GM12878 (cell line): ENCODE data around the gene TYRO3. TPM values are rescaled to one million over a fixed set of nuclear protein-coding genes. Genes with fewer than 3 reads are reported as not detected.
A peak's percentile ranks its signal among the peaks of the same experiment; 100 is the strongest.

ENCODE experiments used
- ATAC-seq: fragments of 200-7000 bp; cut with Tn5 transposase; 3 replicates; pipeline ENCODE4 v1.9.1; 2020; ENCODE audit warnings: mild to moderate bottlenecking, moderate library complexity
- BruUV-seq: library from RNA; stranded (reverse); fragments of 400-500 nt; replicated peaks from 2 replicates; lab custom pipeline; 2021; lab: Mats Ljungman, UMichigan
- CTCF ChIA-PET: fragments of 300-600 bp; sonication (Branson Sonifier 250); formaldehyde crosslinking; extraction: SDS; loops from one replicate; lab custom pipeline; 2021; ENCODE audit warnings: inconsistent platforms; lab: Yijun Ruan, JAX
- POLR2A ChIA-PET: fragments of 350-600 bp; formaldehyde crosslinking; extraction: SDS; loops from one replicate; lab custom pipeline; 2021; ENCODE audit warnings: inconsistent platforms; lab: Charles Lee
- RAD21 ChIA-PET: fragments of 300-600 bp; sonication (Branson Sonifier 250); formaldehyde crosslinking; loops from one replicate; lab custom pipeline; 2023; ENCODE audit warnings: antibody characterized with exemption; ENCODE audit not compliant: unreplicated experiment; lab: Charles Lee
- SMC1A ChIA-PET: fragments of 300-600 bp; sonication (Branson Sonifier 250); formaldehyde crosslinking; loops from one replicate; lab custom pipeline; 2023; ENCODE audit not compliant: unreplicated experiment, uncharacterized antibody; lab: Charles Lee
- DNase-seq: peaks from one replicate; pipeline ENCODE4 v3.0.0-alpha.2; 2011; ENCODE audit warnings: low read depth, low spot score
- FAIRE-seq: peaks from 3 replicates; lab custom pipeline; 2011; peaks lifted over from hg19 to GRCh38; lab: Jason Lieb, UNC
- H2AFZ ChIP-seq: 2 replicates; pipeline ENCODE4 v1.6.0; 2011; ENCODE audit warnings: low read depth, low read length, control low read depth; ENCODE audit not compliant: control insufficient read depth
- H3K27ac ChIP-seq: 2 replicates; pipeline ENCODE4 v1.5.1; 2011; ENCODE audit warnings: control low read depth; ENCODE audit not compliant: control insufficient read depth, insufficient read depth
- H3K27me3 ChIP-seq, 2 experiments: replicated peaks in 1 of 2; 2 replicates each; pipeline versions ENCODE4 v1.6.0 to v1.6.1; 2011; ENCODE audit warnings: low read length in 1 of 2; ENCODE audit not compliant: control insufficient read depth in 2 of 2, insufficient read depth in 2 of 2
- H3K36me3 ChIP-seq, 2 experiments: 2 replicates each; pipeline ENCODE4 v1.5.1; 2011; ENCODE audit warnings: low read length in 1 of 2; ENCODE audit not compliant: control insufficient read depth in 2 of 2, insufficient read depth in 2 of 2
- H3K4me1 ChIP-seq: 2 replicates; pipeline ENCODE4 v1.6.1; 2011; ENCODE audit warnings: mild to moderate bottlenecking, low read length, moderate library complexity, mixed read lengths; ENCODE audit not compliant: control insufficient read depth, insufficient read depth
- H3K4me2 ChIP-seq: 2 replicates; pipeline ENCODE4 v1.6.0; 2011; ENCODE audit warnings: control low read depth; ENCODE audit not compliant: control insufficient read depth, insufficient read depth
- H3K4me3 ChIP-seq: fragments of 200-600 bp; sonication (generic); 2 replicates; pipeline ENCODE4 v1.5.1; 2016
- H3K79me2 ChIP-seq: 2 replicates; pipeline ENCODE4 v1.6.0; 2011; ENCODE audit warnings: low read length; ENCODE audit not compliant: control insufficient read depth, insufficient read depth
- H3K9ac ChIP-seq: 2 replicates; pipeline ENCODE4 v1.8.0; 2011; ENCODE audit warnings: low read length, control low read depth, mixed read lengths; ENCODE audit not compliant: control insufficient read depth, insufficient read depth
- H3K9me3 ChIP-seq: replicated peaks from 3 replicates; pipeline ENCODE4 v1.5.1; 2011; ENCODE audit warnings: mild to moderate bottlenecking, low read length; ENCODE audit not compliant: control insufficient read depth, insufficient read depth
- H4K20me1 ChIP-seq: 2 replicates; pipeline ENCODE4 v1.6.0; 2011; ENCODE audit not compliant: control insufficient read depth, insufficient read depth
- BHLHE40 ChIP-seq, 2 experiments: fragments of 450-650 bp in 1 of 2; IDR thresholded peaks; 2 replicates each; pipeline ENCODE4 v1.6.1; 2011 to 2017; ENCODE audit warnings: low read depth in 2 of 2, borderline replicate concordance in 1 of 2, improper control_type of control experiment in 1 of 2, low read length in 1 of 2, mild to moderate bottlenecking in 1 of 2
- BRCA1 ChIP-seq: IDR thresholded peaks from 2 replicates; pipeline ENCODE4 v1.6.1; 2011; ENCODE audit warnings: low read depth, low read length, improper control_type of control experiment
- EGR1 ChIP-seq, 2 experiments: IDR thresholded peaks; 1 replicate in 1 of 2; 2 replicates in 1 of 2; pipeline ENCODE4 v1.6.1; 2011 to 2012; ENCODE audit warnings: low read depth in 2 of 2, low read length in 2 of 2, borderline replicate concordance in 1 of 2, mild to moderate bottlenecking in 1 of 2, moderate library complexity in 1 of 2
- ESRRA ChIP-seq: IDR thresholded peaks from 2 replicates; pipeline ENCODE4 v1.6.1; 2012; ENCODE audit warnings: mild to moderate bottlenecking, low read length, improper control_type of control experiment
- IKZF1 ChIP-seq: fragments of 450-650 bp; conservative IDR thresholded peaks from 2 replicates; pipeline ENCODE4 v1.6.1; 2017; ENCODE audit warnings: antibody characterized with exemption, mild to moderate bottlenecking
- MEF2A ChIP-seq: IDR thresholded peaks from 2 replicates; pipeline ENCODE4 v1.6.1; 2011; ENCODE audit warnings: low read depth, mild to moderate bottlenecking, low read length, moderate library complexity; ENCODE audit not compliant: insufficient read depth
- MYC ChIP-seq: IDR thresholded peaks from 2 replicates; pipeline ENCODE4 v1.6.1; 2011; ENCODE audit warnings: mild to moderate bottlenecking, low read length, moderate library complexity, inconsistent platforms; ENCODE audit not compliant: insufficient read depth, insufficient replicate concordance, insufficient read length, severe bottlenecking
- NBN ChIP-seq: fragments of 450-650 bp; IDR thresholded peaks from 2 replicates; pipeline ENCODE4 v1.6.1; 2016
- NFIC ChIP-seq: IDR thresholded peaks from 2 replicates; pipeline ENCODE4 v1.6.1; 2012; ENCODE audit warnings: low read depth, mild to moderate bottlenecking, inconsistent platforms, low read length, moderate library complexity
- PAX8 ChIP-seq: fragments of 450-650 bp; IDR thresholded peaks from 2 replicates; pipeline ENCODE4 v1.6.1; 2017; ENCODE audit warnings: mild to moderate bottlenecking, moderate library complexity
- PML ChIP-seq: IDR thresholded peaks from 2 replicates; pipeline ENCODE4 v1.6.1; 2012; ENCODE audit warnings: low read length, inconsistent platforms
- POLR2A ChIP-seq: IDR thresholded peaks from 2 replicates; pipeline ENCODE4 v1.6.1; 2011; ENCODE audit warnings: low read depth, mild to moderate bottlenecking, low read length
- RAD21 ChIP-seq: IDR thresholded peaks from 2 replicates; pipeline ENCODE4 v1.6.1; 2011; ENCODE audit warnings: mild to moderate bottlenecking, low read depth, low read length, moderate library complexity; ENCODE audit not compliant: insufficient read depth
- RFX5 ChIP-seq: IDR thresholded peaks from 2 replicates; pipeline ENCODE4 v1.6.1; 2011; ENCODE audit warnings: low read depth, low read length, improper control_type of control experiment
- SMARCA5 ChIP-seq: fragments of 450-650 bp; IDR thresholded peaks from 2 replicates; pipeline ENCODE4 v1.6.1; 2017; ENCODE audit warnings: mild to moderate bottlenecking
- SUPT20H ChIP-seq: IDR thresholded peaks from 2 replicates; pipeline ENCODE4 v1.6.1; 2011; ENCODE audit warnings: low read depth, mild to moderate bottlenecking, low read length, moderate library complexity, borderline replicate concordance; ENCODE audit not compliant: control insufficient read depth
- ZBED1 ChIP-seq: IDR thresholded peaks from 2 replicates; pipeline ENCODE4 v1.6.1; 2016; ENCODE audit warnings: borderline replicate concordance
- ZNF384 ChIP-seq: IDR thresholded peaks from 2 replicates; pipeline ENCODE4 v1.6.1; 2012; ENCODE audit warnings: low read depth, mild to moderate bottlenecking, low read length, improper control_type of control experiment, borderline replicate concordance
- WGBS: methylation state at CpG from one replicate; pipeline ENCODE4 v1.1.6; 2016; ENCODE audit warnings: low lambda C conversion rate; ENCODE audit not compliant: insufficient replicate concordance, insufficient coverage; ENCODE audit errors: missing lambda C conversion rate; 5-methylcytosine and 5-hydroxymethylcytosine counted together
- in situ Hi-C: fragments of 300-500 bp; cut with MboI; formaldehyde crosslinking; loops from 9 replicates; pipeline ENCODE4 v1.14.3; 2018; ENCODE audit warnings: mixed read lengths
- intact Hi-C: fragments of 100-400 bp; cut with micrococcal nuclease; formaldehyde crosslinking; loops from one replicate; pipeline ENCODE4 v1.14.2; 2022; ENCODE audit not compliant: unreplicated experiment
- polyA plus RNA-seq, 11 experiments: library from polyadenylated mRNA; depleted of rRNA in 4 of 11; unstranded in 6 of 11; stranded (reverse) in 5 of 11; fragments of >200 nt; fragmentation: Nextera tagmentation in 4 of 11; fragmentation: Illumina TruSeq in 1 of 11; extraction: Ambion mirVana in 4 of 11; extraction: Trizol in 1 of 11; gene quantifications; 1 replicate in 1 of 11; 2 replicates in 10 of 11; pipeline versions ENCODE4 v1.2.1 to v1.2.3, GENCODE V29; 2011 to 2016; ENCODE audit warnings: inconsistent platforms in 2 of 11, missing spikeins in 2 of 11, low read depth in 1 of 11
- total RNA-seq, 4 experiments: library from RNA; depleted of rRNA in 3 of 4; stranded (reverse); fragments of >200 nt in 3 of 4; fragmentation: Illumina TruSeq in 1 of 4; extraction: Trizol in 1 of 4; gene quantifications; 2 replicates each; pipeline versions ENCODE4 v1.2.1 to v1.2.3, GENCODE V29; 2013 to 2021
- TF ChIP-seq, protein P1 (sequence below): IDR thresholded peaks from 2 replicates; pipeline ENCODE4 v1.6.1; 2012; ENCODE audit warnings: low read length, inconsistent platforms
- TF ChIP-seq, protein P2 (sequence below): fragments of 450-650 bp; IDR thresholded peaks from 2 replicates; pipeline ENCODE4 v1.6.1; 2018; ENCODE audit warnings: mild to moderate bottlenecking, low read depth, moderate library complexity; ENCODE audit not compliant: partially characterized antibody

TYRO3 gene
- total and polyA plus RNA-seq, 10 of the 15 experiments (the other 5 are each of a cell fraction or from before 2014, with no cell fraction given): 0.06 to 0.28 (median 0.13) TPM; not detected in 4

DNA sequence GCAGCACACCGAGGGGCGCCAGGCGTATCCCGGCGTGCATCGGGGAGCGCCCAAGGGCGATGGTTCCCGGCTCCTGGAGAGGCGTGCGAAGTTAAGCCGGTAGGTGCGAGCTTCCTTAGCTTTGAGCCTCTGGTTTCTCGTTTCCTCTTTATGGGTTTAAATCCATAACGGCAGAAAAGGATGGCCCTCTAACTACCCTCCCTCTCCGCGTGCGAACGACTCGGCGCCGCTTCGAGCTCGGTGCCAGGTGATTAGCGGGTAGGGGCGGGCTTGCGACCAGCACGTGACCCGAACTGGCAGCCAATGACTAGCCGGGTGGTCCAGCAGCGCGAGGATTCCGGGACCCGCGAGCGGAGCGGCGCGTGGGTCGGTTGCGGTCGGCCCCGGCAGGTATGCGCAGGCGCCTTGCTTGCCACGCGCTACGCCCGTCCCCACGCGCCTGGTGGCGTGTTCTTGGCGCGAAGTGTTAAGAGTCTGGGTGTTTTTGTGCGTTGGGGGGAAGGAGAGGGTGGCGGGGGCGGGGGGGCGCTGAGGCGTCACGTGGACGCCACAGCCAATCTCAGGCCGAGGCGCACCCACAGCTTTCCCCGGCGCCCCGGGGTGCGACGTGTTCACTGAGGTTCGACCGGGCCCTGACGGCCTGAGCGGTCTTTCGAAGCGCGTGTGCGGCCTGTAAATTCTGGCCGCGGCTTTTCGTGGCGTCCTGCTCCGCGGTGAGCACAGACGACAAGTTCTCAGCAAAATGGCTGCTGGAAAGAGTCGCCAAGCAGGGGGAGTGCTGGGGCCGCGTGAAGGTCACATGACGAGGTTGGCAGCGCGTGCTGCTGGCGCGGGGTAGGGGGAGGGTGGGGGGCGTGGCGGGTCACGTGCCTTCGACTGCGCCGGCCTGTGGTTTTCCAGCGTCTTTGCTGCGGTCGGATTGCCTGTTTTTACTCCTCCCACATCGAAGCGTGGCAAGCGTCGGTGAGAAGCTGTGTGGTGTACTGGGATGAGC lies 62.5 kb downstream of the TYRO3 start:
- Histone ChIP-seq H3K9me3 (no peaks in the 10 kb centered on the region; the same call in 2 of the 3 replicates), H3K27me3 (no peaks in the 10 kb centered on the region), H3K9ac (no peak overlapping the region), H3K4me1 (peaks cover 5% of the 10 kb centered on the region), H3K79me2 (no peaks in the 10 kb centered on the region), H2AFZ (peak overlapping the region; percentile 85), H3K36me3 (no peaks in the 10 kb centered on the region), H3K4me3 (peak overlapping the region; percentile 68), H3K4me2 (peak overlapping the region; percentile 74), H4K20me1 (no peaks in the 10 kb centered on the region), H3K27ac (no peak overlapping the region)
- peak; percentile 64 for ATAC-seq
- ChIA-PET POLR2A (interaction anchor here (0.6 kb wide), 1 partner anchor 232 kb away, joined by 3 read pairs; no protein-coding TSS in a partner anchor), RAD21 (no interaction called here), CTCF (interaction anchor here (1.5 kb wide), 1 partner anchor 283 kb away, joined by 4 read pairs; no protein-coding TSS in a partner anchor), SMC1A (no interaction called here)
- in situ Hi-C loops (no loop called here), intact Hi-C loops (no loop called here)
- WGBS: 52% methylated on average over 97 of the region's 104 CpGs
- peak; percentile 38 for FAIRE-seq
- DNase-seq: peak; percentile 28
- no TSS peak for BruUV-seq
- no peak for TF ChIP-seq SUPT20H
- no peak for TF ChIP-seq RAD21
- TF ChIP-seq NFIC: no peak
- TF ChIP-seq PML: no peak
- TF ChIP-seq NBN: no peak
- no peak for TF ChIP-seq SMARCA5
- no peak for TF ChIP-seq ESRRA
- TF ChIP-seq IKZF1: peak; percentile 52; the same call in 1 of the 2 replicates
- TF ChIP-seq PAX8: no peak
- no peak for TF ChIP-seq RFX5
- TF ChIP-seq, protein P1, sequence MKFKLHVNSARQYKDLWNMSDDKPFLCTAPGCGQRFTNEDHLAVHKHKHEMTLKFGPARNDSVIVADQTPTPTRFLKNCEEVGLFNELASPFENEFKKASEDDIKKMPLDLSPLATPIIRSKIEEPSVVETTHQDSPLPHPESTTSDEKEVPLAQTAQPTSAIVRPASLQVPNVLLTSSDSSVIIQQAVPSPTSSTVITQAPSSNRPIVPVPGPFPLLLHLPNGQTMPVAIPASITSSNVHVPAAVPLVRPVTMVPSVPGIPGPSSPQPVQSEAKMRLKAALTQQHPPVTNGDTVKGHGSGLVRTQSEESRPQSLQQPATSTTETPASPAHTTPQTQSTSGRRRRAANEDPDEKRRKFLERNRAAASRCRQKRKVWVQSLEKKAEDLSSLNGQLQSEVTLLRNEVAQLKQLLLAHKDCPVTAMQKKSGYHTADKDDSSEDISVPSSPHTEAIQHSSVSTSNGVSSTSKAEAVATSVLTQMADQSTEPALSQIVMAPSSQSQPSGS: no peak
- TF ChIP-seq, protein P2, sequence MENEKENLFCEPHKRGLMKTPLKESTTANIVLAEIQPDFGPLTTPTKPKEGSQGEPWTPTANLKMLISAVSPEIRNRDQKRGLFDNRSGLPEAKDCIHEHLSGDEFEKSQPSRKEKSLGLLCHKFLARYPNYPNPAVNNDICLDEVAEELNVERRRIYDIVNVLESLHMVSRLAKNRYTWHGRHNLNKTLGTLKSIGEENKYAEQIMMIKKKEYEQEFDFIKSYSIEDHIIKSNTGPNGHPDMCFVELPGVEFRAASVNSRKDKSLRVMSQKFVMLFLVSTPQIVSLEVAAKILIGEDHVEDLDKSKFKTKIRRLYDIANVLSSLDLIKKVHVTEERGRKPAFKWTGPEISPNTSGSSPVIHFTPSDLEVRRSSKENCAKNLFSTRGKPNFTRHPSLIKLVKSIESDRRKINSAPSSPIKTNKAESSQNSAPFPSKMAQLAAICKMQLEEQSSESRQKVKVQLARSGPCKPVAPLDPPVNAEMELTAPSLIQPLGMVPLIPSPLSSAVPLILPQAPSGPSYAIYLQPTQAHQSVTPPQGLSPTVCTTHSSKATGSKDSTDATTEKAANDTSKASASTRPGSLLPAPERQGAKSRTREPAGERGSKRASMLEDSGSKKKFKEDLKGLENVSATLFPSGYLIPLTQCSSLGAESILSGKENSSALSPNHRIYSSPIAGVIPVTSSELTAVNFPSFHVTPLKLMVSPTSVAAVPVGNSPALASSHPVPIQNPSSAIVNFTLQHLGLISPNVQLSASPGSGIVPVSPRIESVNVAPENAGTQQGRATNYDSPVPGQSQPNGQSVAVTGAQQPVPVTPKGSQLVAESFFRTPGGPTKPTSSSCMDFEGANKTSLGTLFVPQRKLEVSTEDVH: no peak
- TF ChIP-seq POLR2A: no peak; the same call in 1 of the 2 replicates
- TF ChIP-seq ZNF384: no peak
- TF ChIP-seq BRCA1: no peak
- no peak for TF ChIP-seq ZBED1
- TF ChIP-seq EGR1 (IDR thresholded peaks at IDR 0.05; ENCODE audit: borderline replicate concordance in 1 of 2, low read depth in 2 of 2, low read length in 2 of 2): 0 out of 3 replicates have a peak, but pooled peaks of 1 of the 2 experiments have one; percentile 8
- peak in 1 of 2 experiments; percentile 83; a peak in 2 of 4 replicates for TF ChIP-seq BHLHE40 (IDR thresholded peaks at IDR 0.05; ENCODE audit: borderline replicate concordance in 1 of 2, low read depth in 2 of 2, low read length in 1 of 2)
- TF ChIP-seq MYC: no peak
- no peak for TF ChIP-seq MEF2A
